ENCODE data around the gene OXER1.

DNA sequence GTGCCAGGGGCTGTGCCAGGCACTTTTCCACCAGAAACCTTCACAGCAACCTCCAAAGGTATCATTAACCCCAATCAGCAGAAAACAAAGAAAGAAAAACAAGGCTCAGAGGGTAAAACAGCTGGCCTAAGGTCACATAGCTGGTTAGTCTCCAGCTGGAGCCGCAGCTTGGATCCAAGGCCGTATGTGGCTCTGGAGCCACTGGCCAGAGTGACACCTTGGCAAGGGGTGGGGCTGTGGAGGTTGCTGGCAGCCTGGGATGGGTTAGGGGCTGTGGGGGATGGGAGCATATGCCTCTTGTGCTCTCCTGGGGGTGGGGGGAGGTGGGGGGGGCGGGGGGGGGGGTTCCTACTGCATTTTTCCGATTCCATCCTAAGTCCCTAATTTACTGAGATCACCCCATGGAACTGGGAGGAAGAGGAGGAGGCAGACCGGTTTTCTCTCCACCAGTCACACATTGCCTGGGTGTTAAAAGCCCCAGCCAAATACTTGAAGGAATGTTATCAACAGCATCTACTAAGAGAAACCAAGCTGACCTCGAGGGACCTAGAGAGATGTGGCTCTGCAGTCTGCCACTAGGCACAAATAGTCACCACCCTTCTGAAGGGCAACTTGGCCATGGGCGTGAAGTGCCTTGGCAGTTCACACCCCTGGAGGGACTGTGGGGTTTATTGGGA is 20.4 kb upstream of the OXER1 start:
- TF ChIP-seq POLR2A (IDR thresholded peaks at IDR 0.05): no peak
- TF ChIP-seq CTCF (IDR thresholded peaks at IDR 0.05): no peak

All from lower leg skin (tissue), 3 donors.